BE2C (cell line): Measurements from ENCODE around the gene AGBL1.

Experiments
- DNase-seq: peaks from one replicate; pipeline ENCODE4 v3.0.0-alpha.2; 2020
- H3K27me3 ChIP-seq: fragments of 250-450 bp; sonication (Bioruptor Pico); 2 replicates; pipeline ENCODE4 v1.5.1; 2020; ENCODE audit warnings: mild to moderate bottlenecking
- H3K36me3 ChIP-seq: fragments of 250-450 bp; sonication (Bioruptor Pico); 2 replicates; pipeline ENCODE4 v1.5.1; 2020; ENCODE audit warnings: mild to moderate bottlenecking
- H3K4me1 ChIP-seq: fragments of 250-450 bp; sonication (Bioruptor Pico); 2 replicates; pipeline ENCODE4 v1.5.1; 2020
- H3K4me3 ChIP-seq: 2 replicates; pipeline ENCODE4 v1.5.1; 2011; ENCODE audit warnings: low read depth, low read length
- H3K9me3 ChIP-seq: fragments of 250-450 bp; sonication (Bioruptor Pico); 2 replicates; pipeline ENCODE4 v1.5.1; 2020
- CTCF ChIP-seq: IDR thresholded peaks from 2 replicates; pipeline ENCODE4 v1.5.1; 2012; ENCODE audit warnings: mild to moderate bottlenecking, low read depth, low read length

The AGBL1 gene

GRCh38 chr15:86558252-86558651, 478.6 kb downstream of the AGBL1 start:
- no peak for DNase-seq
- no peak for TF ChIP-seq CTCF
- no peaks in the 10 kb centered on the region for H3K4me1 ChIP-seq
- no peaks in the 10 kb centered on the region for H3K27me3 ChIP-seq
- H3K4me3 ChIP-seq, result no peak overlapping the region
- no peaks in the 10 kb centered on the region for H3K9me3 ChIP-seq
- H3K36me3 ChIP-seq, result no peaks in the 10 kb centered on the region

- no peak for TF ChIP-seq CTCF
- H3K4me1 ChIP-seq, result no peaks in the 10 kb centered on the region
- no peak for DNase-seq
- H3K4me3 ChIP-seq, result no peak overlapping the region
- no peaks in the 10 kb centered on the region for H3K9me3 ChIP-seq
- H3K27me3 ChIP-seq, result no peaks in the 10 kb centered on the region
- no peaks in the 10 kb centered on the region for H3K36me3 ChIP-seq
Measured at GRCh38 chr15:86558686-86559085, 479.0 kb downstream of the AGBL1 start.

GRCh38 chr15:86568378-86568777, 488.7 kb downstream of the AGBL1 start:
- no peaks in the 10 kb centered on the region for H3K4me1 ChIP-seq
- H3K36me3 ChIP-seq, result no peaks in the 10 kb centered on the region
- DNase-seq, result no peak
- no peaks in the 10 kb centered on the region; the same call in 1 of the 2 replicates for H3K27me3 ChIP-seq
- H3K4me3 ChIP-seq, result no peak overlapping the region
- no peak for TF ChIP-seq CTCF
- H3K9me3 ChIP-seq, result no peaks in the 10 kb centered on the region

GRCh38 chr15:86570738-86571137, 491.1 kb downstream of the AGBL1 start:
- no peak overlapping the region for H3K4me3 ChIP-seq
- DNase-seq, result no peak
- no peaks in the 10 kb centered on the region for H3K36me3 ChIP-seq
- no peak for TF ChIP-seq CTCF
- no peaks in the 10 kb centered on the region; the same call in 1 of the 2 replicates for H3K27me3 ChIP-seq
- H3K9me3 ChIP-seq, result no peaks in the 10 kb centered on the region
- no peaks in the 10 kb centered on the region for H3K4me1 ChIP-seq

GRCh38 chr15:86571873-86572272, 492.2 kb downstream of the AGBL1 start:
- peak; percentile 29 for DNase-seq
- H3K36me3 ChIP-seq, result no peaks in the 10 kb centered on the region
- no peak for TF ChIP-seq CTCF
- no peaks in the 10 kb centered on the region for H3K4me1 ChIP-seq
- no peaks in the 10 kb centered on the region; the same call in 1 of the 2 replicates for H3K27me3 ChIP-seq
- peak overlapping the region; percentile 45 for H3K4me3 ChIP-seq
- H3K9me3 ChIP-seq, result no peaks in the 10 kb centered on the region

GRCh38 chr15:86572368-86572841, 492.7 kb downstream of the AGBL1 start:
- H3K36me3 ChIP-seq, result no peaks in the 10 kb centered on the region
- H3K4me1 ChIP-seq, result no peaks in the 10 kb centered on the region
- H3K27me3 ChIP-seq, result no peaks in the 10 kb centered on the region; the same call in 1 of the 2 replicates
- TF ChIP-seq CTCF, result no peak
- peak; percentile 37 for DNase-seq
- H3K9me3 ChIP-seq, result no peaks in the 10 kb centered on the region
- H3K4me3 ChIP-seq, result peak overlapping the region; percentile 45
